ENCODE measurements around the gene MICU1.
"Not testable (repeated sequence)": the region's sequence is repeated elsewhere in the genome, so short reads cannot be mapped to it uniquely, and the experiment has no call there.

Gene MICU1

GRCh38 chr10:72328829-72329204, 297.1 kb downstream of the MICU1 start:
- no peaks in the 10 kb centered on the region for H3K27me3 ChIP-seq (ENCODE audit: insufficient read depth, low read length)
- H3K9ac ChIP-seq (ENCODE audit: low read depth, low read length) = no peak overlapping the region
- H3K4me1 ChIP-seq (ENCODE audit: insufficient read depth, low read length) = peaks cover 18% of the 10 kb centered on the region
- peaks cover 7% of the 10 kb centered on the region; the same call in 1 of the 2 replicates for H3K36me3 ChIP-seq (ENCODE audit: insufficient read depth, low read depth, low read length)
- no peaks in the 10 kb centered on the region for H3K9me3 ChIP-seq (ENCODE audit: insufficient read depth, low read depth, low read length)
- no peak overlapping the region for H3K27ac ChIP-seq (ENCODE audit: low read length)
- no peak overlapping the region for H3K4me3 ChIP-seq (ENCODE audit: low read length)

GRCh38 chr10:72328045-72328828, 297.6 kb downstream of the MICU1 start:
- H3K4me3 ChIP-seq (ENCODE audit: low read length) = no peak overlapping the region
- peaks cover 14% of the 10 kb centered on the region for H3K4me1 ChIP-seq (ENCODE audit: insufficient read depth, low read length)
- no peak overlapping the region for H3K27ac ChIP-seq (ENCODE audit: low read length)
- H3K9me3 ChIP-seq (ENCODE audit: insufficient read depth, low read depth, low read length) = no peaks in the 10 kb centered on the region
- H3K27me3 ChIP-seq (ENCODE audit: insufficient read depth, low read length) = no peaks in the 10 kb centered on the region
- H3K9ac ChIP-seq (ENCODE audit: low read depth, low read length) = no peak overlapping the region
- peaks cover 1% of the 10 kb centered on the region; the same call in 1 of the 2 replicates for H3K36me3 ChIP-seq (ENCODE audit: insufficient read depth, low read depth, low read length)

- not testable (repeated sequence) for H3K27me3 ChIP-seq (ENCODE audit: insufficient read depth, low read length); H3K27ac ChIP-seq (ENCODE audit: low read length); H3K36me3 ChIP-seq (ENCODE audit: insufficient read depth, low read depth, low read length); H3K9me3 ChIP-seq (ENCODE audit: insufficient read depth, low read depth, low read length); H3K9ac ChIP-seq (ENCODE audit: low read depth, low read length); H3K4me3 ChIP-seq (ENCODE audit: low read length)
- H3K4me1 ChIP-seq (ENCODE audit: insufficient read depth, low read length) = peaks cover 13% of the 10 kb centered on the region
Observed at GRCh38 chr10:72326665-72327603, 298.9 kb downstream of the MICU1 start.

- H3K9ac ChIP-seq (ENCODE audit: low read depth, low read length); H3K27ac ChIP-seq (ENCODE audit: low read length); H3K36me3 ChIP-seq (ENCODE audit: insufficient read depth, low read depth, low read length); H3K27me3 ChIP-seq (ENCODE audit: insufficient read depth, low read length); H3K4me1 ChIP-seq (ENCODE audit: insufficient read depth, low read length); H3K9me3 ChIP-seq (ENCODE audit: insufficient read depth, low read depth, low read length); H3K4me3 ChIP-seq (ENCODE audit: low read length): not testable (repeated sequence)
Observed at GRCh38 chr10:72325243-72326175, 300.4 kb downstream of the MICU1 start.

- Histone ChIP-seq H3K4me1 (ENCODE audit: insufficient read depth, low read length) (peaks cover 18% of the 10 kb centered on the region), H3K9ac (ENCODE audit: low read depth, low read length) (no peak overlapping the region), H3K27ac (ENCODE audit: low read length) (no peak overlapping the region), H3K36me3 (ENCODE audit: insufficient read depth, low read depth, low read length) (no peaks in the 10 kb centered on the region), H3K9me3 (ENCODE audit: insufficient read depth, low read depth, low read length) (no peaks in the 10 kb centered on the region), H3K4me3 (ENCODE audit: low read length) (no peak overlapping the region), H3K27me3 (ENCODE audit: insufficient read depth, low read length) (0 out of 2 replicates have a peak, but pooled peaks cover 5% of the 10 kb centered on the region)
Observed at GRCh38 chr10:72323771-72324191, 302.1 kb downstream of the MICU1 start.

GRCh38 chr10:72323108-72323749, 302.6 kb downstream of the MICU1 start:
- Histone ChIP-seq H3K27me3 (ENCODE audit: insufficient read depth, low read length) (0 out of 2 replicates have a peak, but pooled peaks cover 11% of the 10 kb centered on the region), H3K4me3 (ENCODE audit: low read length) (no peak overlapping the region), H3K36me3 (ENCODE audit: insufficient read depth, low read depth, low read length) (no peaks in the 10 kb centered on the region), H3K4me1 (ENCODE audit: insufficient read depth, low read length) (peaks cover 21% of the 10 kb centered on the region), H3K9ac (ENCODE audit: low read depth, low read length) (no peak overlapping the region), H3K27ac (ENCODE audit: low read length) (no peak overlapping the region), H3K9me3 (ENCODE audit: insufficient read depth, low read depth, low read length) (no peaks in the 10 kb centered on the region)

GRCh38 chr10:72322280-72323058, 303.4 kb downstream of the MICU1 start:
- no peaks in the 10 kb centered on the region for H3K36me3 ChIP-seq (ENCODE audit: insufficient read depth, low read depth, low read length)
- H3K27ac ChIP-seq (ENCODE audit: low read length) = no peak overlapping the region
- H3K4me1 ChIP-seq (ENCODE audit: insufficient read depth, low read length) = peaks cover 21% of the 10 kb centered on the region
- no peak overlapping the region for H3K9ac ChIP-seq (ENCODE audit: low read depth, low read length)
- H3K4me3 ChIP-seq (ENCODE audit: low read length) = no peak overlapping the region
- no peaks in the 10 kb centered on the region for H3K9me3 ChIP-seq (ENCODE audit: insufficient read depth, low read depth, low read length)
- H3K27me3 ChIP-seq (ENCODE audit: insufficient read depth, low read length) = 0 out of 2 replicates have a peak, but pooled peaks cover 11% of the 10 kb centered on the region

GRCh38 chr10:72322030-72322279, 303.9 kb downstream of the MICU1 start:
- peaks cover 21% of the 10 kb centered on the region for H3K4me1 ChIP-seq (ENCODE audit: insufficient read depth, low read length)
- H3K9me3 ChIP-seq (ENCODE audit: insufficient read depth, low read depth, low read length) = no peaks in the 10 kb centered on the region
- 0 out of 2 replicates have a peak, but pooled peaks cover 11% of the 10 kb centered on the region for H3K27me3 ChIP-seq (ENCODE audit: insufficient read depth, low read length)
- H3K27ac ChIP-seq (ENCODE audit: low read length) = no peak overlapping the region
- H3K4me3 ChIP-seq (ENCODE audit: low read length) = no peak overlapping the region
- no peaks in the 10 kb centered on the region for H3K36me3 ChIP-seq (ENCODE audit: insufficient read depth, low read depth, low read length)
- H3K9ac ChIP-seq (ENCODE audit: low read depth, low read length) = no peak overlapping the region

- H3K9me3 ChIP-seq (ENCODE audit: insufficient read depth, low read depth, low read length) = no peaks in the 10 kb centered on the region
- 0 out of 2 replicates have a peak, but pooled peaks cover 11% of the 10 kb centered on the region for H3K27me3 ChIP-seq (ENCODE audit: insufficient read depth, low read length)
- no peak overlapping the region for H3K4me3 ChIP-seq (ENCODE audit: low read length)
- H3K36me3 ChIP-seq (ENCODE audit: insufficient read depth, low read depth, low read length) = no peaks in the 10 kb centered on the region
- H3K4me1 ChIP-seq (ENCODE audit: insufficient read depth, low read length) = peaks cover 21% of the 10 kb centered on the region
- peak overlapping the region; percentile 62; the same call in 1 of the 2 replicates for H3K9ac ChIP-seq (ENCODE audit: low read depth, low read length)
- no peak overlapping the region for H3K27ac ChIP-seq (ENCODE audit: low read length)
Observed at GRCh38 chr10:72321248-72322029, 304.4 kb downstream of the MICU1 start.
